ENCODE results near the gene NELFB.

NELFB gene

DNA sequence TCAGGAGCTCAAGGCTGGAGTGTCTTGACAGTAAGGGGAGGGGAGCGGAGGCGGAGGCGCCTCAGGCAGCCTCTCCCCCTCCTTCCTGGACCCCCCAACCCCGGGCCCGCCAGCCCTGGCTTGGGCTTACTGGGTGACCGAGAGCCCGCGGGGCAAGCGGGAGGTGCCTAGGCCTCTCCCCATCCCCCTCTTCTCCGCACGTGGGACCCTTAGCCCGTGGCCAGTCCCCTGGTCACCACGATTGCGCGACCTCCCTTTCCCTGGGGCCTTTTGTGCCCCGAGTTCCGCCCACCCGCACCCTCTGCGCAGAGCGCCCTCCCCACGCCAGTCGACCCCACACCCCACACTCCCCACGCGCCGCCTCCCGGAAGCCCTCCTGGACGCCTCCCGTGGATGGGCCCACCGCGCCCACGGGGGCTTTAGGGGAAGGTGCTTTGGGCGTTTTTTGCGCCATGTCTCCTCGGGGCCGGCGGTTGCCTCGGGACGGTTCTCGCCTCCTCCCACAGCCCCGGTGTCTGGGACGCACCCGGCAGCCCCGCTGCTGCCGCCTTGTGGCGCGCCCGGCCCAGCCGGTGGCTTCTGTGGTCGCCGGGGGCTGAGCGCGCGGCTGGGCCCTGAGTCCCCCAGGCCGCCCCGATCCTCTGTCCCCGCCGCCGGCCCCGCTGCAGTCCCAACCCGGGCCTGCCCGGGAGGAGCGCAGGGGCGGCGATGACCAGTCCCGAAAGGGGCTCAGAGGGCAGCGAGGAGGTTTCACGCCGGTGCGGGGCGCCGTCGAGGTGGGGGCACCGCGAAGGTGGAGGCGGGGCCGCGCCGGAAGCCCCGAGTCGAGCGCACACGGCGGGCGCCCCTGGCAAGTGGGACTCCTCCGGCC lies 25.6 kb downstream of the NELFB start:
- DNase-seq (ENCODE audit: low read depth in 1 of 2, low spot score in 1 of 2) = no peak
- no peak for TF ChIP-seq JUND (IDR thresholded peaks at IDR 0.05; ENCODE audit: low read depth)
- in situ Hi-C loops (cut with HindIII; ENCODE audit: low pct_unique_long_range_greater_than_20kb, low sequenced_read_pairs) = no loop called here

DNA sequence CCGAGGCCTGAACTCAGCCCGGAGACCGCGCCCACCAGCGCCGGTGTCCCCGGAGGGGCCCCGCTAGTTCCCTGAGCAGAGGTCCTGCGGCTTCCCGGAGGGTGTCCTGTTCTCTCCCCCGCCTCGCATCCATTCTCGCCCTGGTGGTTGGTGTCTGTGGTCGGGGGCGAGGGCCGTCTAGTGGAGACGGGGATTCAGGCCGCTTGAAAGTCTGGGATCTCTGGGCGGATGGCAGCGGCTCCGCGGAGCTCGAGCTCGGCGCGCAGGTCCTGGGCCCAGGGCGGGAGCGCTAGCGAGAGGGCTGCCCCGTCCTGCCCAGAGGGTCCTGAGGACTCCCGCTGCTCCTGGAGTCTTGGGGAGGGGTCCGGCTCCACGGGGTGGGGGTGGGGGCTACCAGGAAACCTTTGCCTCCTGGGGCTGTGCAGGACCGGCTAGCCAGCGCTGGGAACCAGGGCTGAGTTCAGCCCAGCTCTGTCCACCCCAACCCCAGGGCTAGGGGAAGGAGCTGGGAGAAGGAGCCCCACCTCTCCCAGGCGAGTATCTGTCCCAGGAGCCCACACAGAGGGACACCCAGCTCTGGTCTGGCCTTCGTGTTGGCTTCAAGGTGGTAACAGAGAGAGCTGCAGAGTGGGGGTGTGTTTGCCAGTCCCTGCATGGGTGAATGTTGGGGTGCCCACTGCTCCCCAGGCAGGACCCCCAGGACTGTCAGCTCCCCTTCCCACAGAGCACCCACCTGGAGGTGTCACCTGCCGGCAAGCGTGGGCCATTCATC lies 26.4 kb downstream of the NELFB start:
- in situ Hi-C loops (cut with HindIII; ENCODE audit: low pct_unique_long_range_greater_than_20kb, low sequenced_read_pairs) = no loop called here
- TF ChIP-seq JUND (IDR thresholded peaks at IDR 0.05; ENCODE audit: low read depth) = no peak
- no peak for DNase-seq (ENCODE audit: low read depth in 1 of 2, low spot score in 1 of 2)

DNA sequence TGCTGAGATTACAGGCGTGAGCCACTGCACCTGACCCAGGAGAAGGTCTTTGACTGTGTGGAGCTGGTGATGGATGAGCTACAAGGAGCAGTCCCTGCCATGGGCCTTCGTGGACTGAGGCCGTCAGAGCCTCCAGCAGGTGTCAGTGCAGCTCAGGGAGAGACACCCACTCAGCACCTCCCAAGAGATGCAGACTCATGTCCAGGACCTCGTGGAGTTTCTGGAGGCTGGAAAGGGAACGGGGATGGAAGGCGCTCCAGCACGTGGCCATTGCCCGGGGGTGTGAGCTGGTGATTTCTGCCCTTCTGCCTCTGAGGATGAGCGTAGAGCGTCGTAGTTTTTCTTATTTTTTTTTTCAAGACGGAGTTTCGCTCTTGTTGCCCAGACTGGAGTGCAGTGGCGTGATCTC lies 31.9 kb downstream of the NELFB start:
- no peak for TF ChIP-seq JUND (IDR thresholded peaks at IDR 0.05; ENCODE audit: low read depth)
- in situ Hi-C loops (cut with HindIII; ENCODE audit: low pct_unique_long_range_greater_than_20kb, low sequenced_read_pairs) = no loop called here
- peak; percentile 93 to 99 for DNase-seq (ENCODE audit: low read depth in 1 of 2, low spot score in 1 of 2)

DNA sequence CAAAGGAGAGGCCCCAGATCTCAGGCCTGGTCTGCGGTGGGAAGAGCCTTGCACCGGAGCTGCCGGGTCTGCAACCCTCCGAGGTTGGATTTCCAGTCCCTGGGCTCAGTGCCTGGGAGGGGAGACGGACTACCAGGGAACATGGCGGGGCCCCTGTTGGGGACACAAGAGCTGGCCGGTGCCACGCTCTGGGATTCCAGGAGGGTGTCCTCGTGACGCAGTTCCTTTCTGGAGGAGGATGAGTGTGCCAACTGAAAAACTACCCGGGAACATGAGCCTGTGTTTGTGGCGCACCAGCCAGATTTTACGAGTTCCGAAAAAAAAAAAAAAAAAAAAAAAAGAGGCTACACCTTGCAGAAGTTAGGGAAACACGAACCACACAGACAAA lies 38.0 kb downstream of the NELFB start:
- in situ Hi-C loops (cut with HindIII; ENCODE audit: low pct_unique_long_range_greater_than_20kb, low sequenced_read_pairs) = no loop called here
- no peak for DNase-seq (ENCODE audit: low read depth in 1 of 2, low spot score in 1 of 2)
- no peak for TF ChIP-seq JUND (IDR thresholded peaks at IDR 0.05; ENCODE audit: low read depth)

DNA sequence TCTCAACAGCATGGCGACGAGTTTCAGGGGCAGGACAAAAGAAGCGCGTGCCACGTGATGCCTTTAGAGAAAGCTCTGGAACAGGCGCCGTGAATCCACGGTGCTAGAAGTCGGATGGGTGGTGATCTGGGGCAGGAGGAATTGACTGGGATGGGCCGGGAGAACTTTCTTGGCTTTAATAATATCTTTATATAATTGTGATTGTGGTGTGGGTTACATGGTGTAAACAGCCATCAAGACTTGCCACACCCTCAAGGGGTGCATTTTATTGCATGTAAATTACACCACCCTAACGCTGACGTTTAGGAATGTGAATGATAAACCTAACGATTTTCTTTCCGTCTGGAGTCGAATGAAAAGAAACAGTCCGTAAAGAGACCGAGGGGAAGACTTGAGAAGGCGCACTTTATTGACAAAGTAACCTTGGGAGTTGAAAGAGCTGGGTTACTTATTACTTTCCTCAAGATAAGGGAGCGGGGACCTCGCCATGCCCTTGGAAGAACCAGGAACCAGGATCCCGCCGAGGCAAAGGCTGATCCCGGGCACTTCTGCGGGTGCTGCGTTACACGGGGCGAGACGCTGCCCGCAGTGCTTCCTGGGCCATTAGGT lies 38.5 kb downstream of the NELFB start:
- in situ Hi-C loops (cut with HindIII; ENCODE audit: low pct_unique_long_range_greater_than_20kb, low sequenced_read_pairs) = no loop called here
- TF ChIP-seq JUND (IDR thresholded peaks at IDR 0.05; ENCODE audit: low read depth) = no peak
- DNase-seq (ENCODE audit: low read depth in 1 of 2, low spot score in 1 of 2) = no peak

DNA sequence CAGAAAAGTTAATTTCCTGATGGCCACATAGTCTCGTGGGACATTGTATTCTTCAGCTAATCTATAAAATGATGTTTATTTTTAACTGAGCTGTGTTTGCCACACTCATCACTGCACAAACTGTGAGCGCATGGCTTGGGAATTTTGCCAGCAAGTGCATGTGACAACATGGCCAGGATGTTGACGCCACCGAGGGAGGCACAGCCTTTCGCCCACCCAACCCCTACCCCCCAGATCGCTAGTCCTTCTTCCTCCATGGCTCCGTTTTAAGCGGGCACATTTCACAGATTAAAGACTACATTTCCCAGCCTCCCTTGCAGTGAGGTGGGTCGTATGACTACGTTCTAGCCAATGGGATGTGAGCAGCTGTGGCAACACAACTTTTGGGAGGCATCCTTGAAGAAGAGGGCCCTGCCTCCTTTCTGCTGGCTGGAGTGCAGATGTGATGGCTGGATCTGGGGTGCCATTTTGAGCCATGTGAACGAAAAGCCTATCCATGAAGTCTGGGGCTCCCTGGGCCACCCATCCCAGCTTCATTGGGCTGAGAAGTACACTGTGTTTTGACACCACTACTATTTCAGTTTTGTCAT lies 39.1 kb downstream of the NELFB start:
- TF ChIP-seq JUND (IDR thresholded peaks at IDR 0.05; ENCODE audit: low read depth) = no peak
- in situ Hi-C loops (cut with HindIII; ENCODE audit: low pct_unique_long_range_greater_than_20kb, low sequenced_read_pairs) = no loop called here
- DNase-seq (ENCODE audit: low read depth in 1 of 2, low spot score in 1 of 2) = peak; percentile 92 to 98

DNA sequence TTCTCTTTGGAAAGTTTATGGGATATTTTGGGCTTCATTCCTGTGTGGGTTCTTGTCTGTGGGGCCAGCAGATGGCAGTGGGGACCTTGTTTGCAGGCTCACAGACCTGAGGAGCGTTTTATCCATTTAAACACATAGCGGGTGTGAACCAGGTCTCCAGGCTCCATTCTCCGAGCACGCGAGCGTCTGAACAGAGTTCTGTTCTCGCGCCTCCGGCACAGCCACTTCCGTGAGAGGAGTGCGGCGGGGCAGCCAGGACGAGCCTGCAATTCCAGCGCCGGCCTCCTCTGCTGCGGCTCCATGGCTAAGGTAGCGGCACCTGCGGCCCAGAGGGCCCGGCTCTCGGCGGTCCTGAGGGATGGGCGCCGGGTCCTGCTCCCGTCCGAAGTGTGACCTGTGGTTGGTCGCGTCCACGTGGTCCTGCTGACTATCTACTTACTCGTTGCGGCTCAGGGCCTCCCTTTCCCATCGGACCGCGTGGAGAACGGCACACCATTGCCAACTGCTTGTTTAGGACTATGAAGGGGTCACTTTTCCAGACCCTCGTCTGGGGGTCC lies 39.6 kb downstream of the NELFB start:
- TF ChIP-seq JUND (IDR thresholded peaks at IDR 0.05; ENCODE audit: low read depth) = no peak
- peak; percentile 72 to 75 for DNase-seq (ENCODE audit: low read depth in 1 of 2, low spot score in 1 of 2)
- in situ Hi-C loops (cut with HindIII; ENCODE audit: low pct_unique_long_range_greater_than_20kb, low sequenced_read_pairs) = no loop called here

DNA sequence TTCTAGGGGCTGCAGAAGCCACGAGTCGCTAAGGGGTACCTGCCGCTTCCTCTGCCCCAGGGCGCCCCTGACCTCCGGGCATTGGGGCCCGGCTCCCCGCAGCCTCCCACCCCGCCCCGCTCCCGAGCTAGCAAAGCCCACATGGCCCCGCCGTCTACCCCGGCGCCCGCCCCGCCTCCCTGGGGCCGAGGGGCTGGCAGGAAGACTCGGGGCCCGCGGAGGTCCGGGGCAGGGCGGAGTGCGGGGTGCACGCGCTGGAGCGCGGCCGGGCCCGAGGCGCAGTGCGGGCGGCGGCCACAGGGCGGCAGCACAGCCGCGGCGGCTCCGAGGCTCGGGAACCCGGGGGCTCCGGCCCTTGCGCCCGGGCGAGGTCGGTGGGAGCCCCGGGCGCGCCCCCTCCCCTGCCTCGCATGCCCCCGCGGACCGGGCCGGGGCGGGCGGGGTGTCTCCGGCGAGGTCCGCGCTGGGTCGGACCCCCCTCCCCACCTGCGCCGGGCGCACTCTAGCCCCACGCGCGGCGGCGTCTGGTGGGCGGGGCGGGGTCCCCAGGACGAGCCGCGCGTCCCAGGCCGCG lies 40.2 kb downstream of the NELFB start:
- DNase-seq (ENCODE audit: low read depth in 1 of 2, low spot score in 1 of 2) = peak; percentile 62 to 97
- no peak for TF ChIP-seq JUND (IDR thresholded peaks at IDR 0.05; ENCODE audit: low read depth)
- in situ Hi-C loops (cut with HindIII; ENCODE audit: low pct_unique_long_range_greater_than_20kb, low sequenced_read_pairs) = no loop called here

DNA sequence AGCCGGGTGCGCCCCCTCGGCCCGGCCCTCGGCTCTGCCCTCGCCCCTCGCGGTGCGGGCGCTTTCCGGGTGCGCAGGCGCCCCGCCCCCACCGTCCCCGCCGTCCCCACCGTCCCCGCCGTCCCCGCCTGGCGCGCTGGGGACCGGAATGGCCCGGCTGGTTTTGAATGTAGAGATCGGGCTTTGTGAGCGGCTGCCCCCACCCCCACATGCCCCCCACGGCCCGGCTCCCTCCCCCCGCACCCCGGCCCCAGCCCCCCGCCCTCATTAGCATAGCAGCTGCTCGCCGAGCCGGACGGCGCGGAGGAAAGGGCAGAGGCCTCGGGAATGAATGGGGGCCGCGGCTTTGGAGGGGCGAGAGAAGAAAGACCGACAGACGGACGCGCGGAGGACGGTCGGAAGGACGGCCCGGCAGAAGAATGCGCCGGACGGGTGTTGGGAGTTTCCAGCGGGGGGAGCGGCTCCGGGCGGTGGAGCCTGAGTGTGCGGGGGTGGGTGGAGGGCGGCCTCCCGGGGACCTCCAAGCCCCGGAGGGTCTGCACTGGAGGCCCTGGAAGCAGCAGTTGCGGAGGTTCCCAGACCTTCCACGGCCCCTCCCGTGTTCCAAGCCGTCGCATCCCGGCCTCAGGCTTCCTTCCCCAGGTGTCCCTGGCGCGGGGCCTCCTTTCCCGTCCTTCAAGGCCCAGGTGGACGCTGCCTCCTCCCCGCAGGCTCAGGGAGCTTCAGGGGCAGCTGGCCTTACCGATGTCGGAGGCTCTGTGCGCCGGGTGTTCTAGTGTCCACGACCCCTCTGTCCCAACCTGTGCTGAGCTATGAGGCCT lies 40.9 kb downstream of the NELFB start:
- no peak for TF ChIP-seq JUND (IDR thresholded peaks at IDR 0.05; ENCODE audit: low read depth)
- in situ Hi-C loops (cut with HindIII; ENCODE audit: low pct_unique_long_range_greater_than_20kb, low sequenced_read_pairs) = no loop called here
- DNase-seq (ENCODE audit: low read depth in 1 of 2, low spot score in 1 of 2) = no peak

DNA sequence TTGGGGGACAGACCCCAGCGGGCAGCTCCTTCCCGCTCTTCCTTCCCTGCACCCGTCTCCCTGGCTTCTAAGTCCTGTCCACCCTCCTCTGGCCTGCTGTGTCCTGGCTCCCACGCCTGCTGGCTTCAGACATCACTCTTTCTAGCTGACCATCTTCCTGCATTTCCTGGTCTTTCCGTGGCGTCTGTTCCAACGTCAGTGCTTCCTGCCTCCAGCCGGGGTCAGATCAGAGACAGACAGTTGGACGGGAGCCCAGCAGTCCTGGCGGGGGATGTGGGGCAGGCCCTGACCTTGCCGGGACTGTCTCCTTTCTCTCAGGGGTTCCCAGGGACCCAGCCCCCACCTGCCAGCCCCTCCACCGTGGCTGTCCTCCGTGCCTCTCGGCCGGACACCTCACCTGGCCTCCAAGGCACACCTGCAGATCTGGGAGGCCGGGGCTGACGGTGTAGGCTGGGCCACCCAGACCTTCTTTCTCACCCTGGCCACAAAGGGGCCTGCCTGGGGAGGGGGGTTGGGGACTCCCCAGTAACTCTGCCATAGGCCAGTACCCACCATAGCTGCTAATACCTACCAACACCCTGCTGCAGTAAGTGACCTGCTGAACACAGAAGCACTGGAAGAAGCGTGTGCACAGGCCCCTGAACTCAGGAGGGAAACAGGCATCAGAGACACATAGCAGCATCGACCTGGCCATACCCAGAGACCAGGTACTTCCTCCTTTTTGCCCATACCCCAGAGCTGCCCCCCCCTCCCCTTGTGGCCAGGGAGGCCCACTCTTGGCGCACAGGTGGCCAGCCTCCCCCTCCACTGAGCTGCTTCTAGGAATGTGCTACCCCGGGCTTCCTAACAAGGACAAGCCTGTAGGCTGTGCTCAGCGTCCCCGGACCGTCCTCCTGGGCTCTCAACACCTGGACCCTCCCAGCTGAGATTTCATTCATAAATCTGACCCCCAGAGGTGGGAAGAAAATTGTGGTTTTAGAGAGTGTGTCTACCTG lies 41.8 kb downstream of the NELFB start:
- peak in 1 of 2 experiments; percentile 48 for DNase-seq (ENCODE audit: low read depth in 1 of 2, low spot score in 1 of 2)
- TF ChIP-seq JUND (IDR thresholded peaks at IDR 0.05; ENCODE audit: low read depth) = no peak
- in situ Hi-C loops (cut with HindIII; ENCODE audit: low pct_unique_long_range_greater_than_20kb, low sequenced_read_pairs) = no loop called here

All from T47D (cell line).